HepG2 (cell line): ENCODE results near the gene ATP9B. TPM values are rescaled to one million over a fixed set of nuclear protein-coding genes. Genes with fewer than 3 reads are reported as not detected.

Experiments used
- ATAC-seq: fragments of 200-7000 bp; cut with Tn5 transposase; 3 replicates; pipeline ENCODE4 v1.9.1; 2020; ENCODE audit warnings: mild to moderate bottlenecking, moderate library complexity
- BruUV-seq: library from RNA; stranded (reverse); fragments of 400-500 nt; replicated peaks from 2 replicates; lab custom pipeline; 2021; lab: Mats Ljungman, UMichigan
- CTCF ChIA-PET: fragments of 300-600 bp; formaldehyde crosslinking; extraction: SDS; loops from one replicate; lab custom pipeline; 2021; ENCODE audit warnings: low total read pairs, inconsistent platforms, low intra/inter-chr PET ratio; lab: Yijun Ruan, JAX
- POLR2A ChIA-PET: fragments of 350-600 bp; sonication (Branson Sonifier 250); formaldehyde crosslinking; loops from one replicate; lab custom pipeline; 2020; ENCODE audit warnings: antibody characterized with exemption, inconsistent platforms; lab: Yijun Ruan, JAX
- DNase-seq: peaks from one replicate; pipeline ENCODE4 v3.0.0-alpha.2; 2015; ENCODE audit warnings: low spot score
- FAIRE-seq: peaks from 3 replicates; lab custom pipeline; 2011; peaks lifted over from hg19 to GRCh38; lab: Jason Lieb, UNC
- H2AFZ ChIP-seq: one replicate; pipeline ENCODE4 v1.6.1; 2011; ENCODE audit warnings: low read length, inconsistent platforms
- H3K27ac ChIP-seq: fragments of 300-600 bp; 3 replicates; pipeline ENCODE4 v1.8.0; 2011; ENCODE audit warnings: mixed run types, mild to moderate bottlenecking, mixed read lengths, low read length, inconsistent platforms; ENCODE audit not compliant: insufficient read depth; ENCODE audit errors: extremely low read length
- H3K27me3 ChIP-seq, 2 experiments: fragments of 200-600 bp in 1 of 2; 2 replicates in 1 of 2; 3 replicates in 1 of 2; pipeline versions ENCODE4 v1.6.0 to v1.8.0; 2011; ENCODE audit warnings: low read length in 2 of 2, mild to moderate bottlenecking in 2 of 2, moderate library complexity in 2 of 2, inconsistent platforms in 1 of 2; ENCODE audit not compliant: insufficient read depth in 2 of 2, control insufficient read depth in 1 of 2
- H3K36me3 ChIP-seq, 2 experiments: fragments of 200-600 bp in 1 of 2; replicated peaks in 1 of 2; 2 replicates in 1 of 2; 3 replicates in 1 of 2; pipeline versions ENCODE4 v1.5.1 to v1.8.0; 2011; ENCODE audit warnings: low read length in 2 of 2, inconsistent platforms in 1 of 2; ENCODE audit not compliant: insufficient read depth in 2 of 2, control insufficient read depth in 1 of 2
- H3K4me1 ChIP-seq: 2 replicates; pipeline ENCODE4 v1.5.1; 2012; ENCODE audit warnings: low read length, inconsistent platforms; ENCODE audit not compliant: insufficient read depth
- H3K4me2 ChIP-seq: 2 replicates; pipeline ENCODE4 v1.6.0; 2011; ENCODE audit warnings: low read depth, low read length, inconsistent platforms
- H3K4me3 ChIP-seq, 3 experiments: fragments of 200-600 bp in 1 of 3; sonication (generic), shearing (Covaris generic) in 1 of 3; replicated peaks in 1 of 3; 2 replicates each; pipeline ENCODE4 v1.5.1; 2011 to 2016; ENCODE audit warnings: low read length in 3 of 3, inconsistent platforms in 2 of 3, low read depth in 2 of 3, mild to moderate bottlenecking in 2 of 3, control low read depth in 1 of 3, mixed read lengths in 1 of 3; ENCODE audit not compliant: insufficient read depth in 1 of 3
- H3K79me2 ChIP-seq: one replicate; pipeline ENCODE4 v1.6.1; 2011; ENCODE audit warnings: low read length, inconsistent platforms; ENCODE audit not compliant: insufficient read depth
- H3K9ac ChIP-seq: 2 replicates; pipeline ENCODE4 v1.6.0; 2011; ENCODE audit warnings: mild to moderate bottlenecking, low read depth, low read length, inconsistent platforms; ENCODE audit not compliant: insufficient read depth
- H3K9me3 ChIP-seq: 2 replicates; pipeline ENCODE4 v1.5.1; 2012; ENCODE audit warnings: mild to moderate bottlenecking, low read length
- H4K20me1 ChIP-seq: 2 replicates; pipeline ENCODE4 v1.6.0; 2011; ENCODE audit warnings: inconsistent platforms, mild to moderate bottlenecking, low read length, moderate library complexity; ENCODE audit not compliant: insufficient read depth
- EP300 ChIP-seq, 3 experiments: sonication (generic) in 1 of 3; formaldehyde crosslinking in 1 of 3; IDR thresholded peaks; 2 replicates each; pipeline versions ENCODE4 v1.5.1 to v1.6.1; 2011 to 2020; ENCODE audit warnings: low read depth in 2 of 3, low read length in 2 of 3, borderline replicate concordance in 1 of 3, improper control_type of control experiment in 1 of 3, mild to moderate bottlenecking in 1 of 3, missing genetic modification reagents in 1 of 3, moderate library complexity in 1 of 3
- HOXA3 ChIP-seq: sonication (generic); formaldehyde crosslinking; IDR thresholded peaks from 2 replicates; pipeline ENCODE4 v1.5.0; 2020; ENCODE audit warnings: missing genetic modification reagents
- MTERF4 ChIP-seq: sonication (generic); formaldehyde crosslinking; IDR thresholded peaks from 2 replicates; pipeline ENCODE4 v1.8.0; 2023; ENCODE audit warnings: mild to moderate bottlenecking, missing genetic modification reagents
- NCOR1 ChIP-seq: fragments of 200-600 bp; sonication (generic); IDR thresholded peaks from 2 replicates; pipeline ENCODE4 v1.7.0; 2017; ENCODE audit warnings: antibody characterized with exemption, low read length, borderline replicate concordance
- RARA ChIP-seq: IDR thresholded peaks from 2 replicates; pipeline ENCODE4 v1.6.1; 2016; ENCODE audit warnings: missing genetic modification reagents, missing compliant biosample characterization
- SCMH1 ChIP-seq: sonication (generic); formaldehyde crosslinking; IDR thresholded peaks from 2 replicates; pipeline ENCODE4 v1.9.0; 2021; ENCODE audit warnings: missing genetic modification reagents, mild to moderate bottlenecking, borderline replicate concordance
- SUZ12 ChIP-seq: fragments of 150-350 bp; IDR thresholded peaks from 2 replicates; pipeline ENCODE4 v1.6.1; 2014; ENCODE audit warnings: low read depth, low read length
- TCF7 ChIP-seq: sonication (generic); IDR thresholded peaks from 2 replicates; pipeline ENCODE4 v1.6.1; 2016; ENCODE audit warnings: antibody characterized with exemption, low read depth
- ZBTB46 ChIP-seq: sonication (generic); formaldehyde crosslinking; IDR thresholded peaks from 2 replicates; pipeline ENCODE4 v1.4.0; 2020; ENCODE audit warnings: mild to moderate bottlenecking, missing genetic modification reagents, borderline replicate concordance
- ZFP41 ChIP-seq: sonication (generic); formaldehyde crosslinking; IDR thresholded peaks from 2 replicates; pipeline ENCODE4 v1.4.0; 2020; ENCODE audit warnings: mild to moderate bottlenecking, missing genetic modification reagents, borderline replicate concordance
- ZNF10 ChIP-seq: sonication (generic); formaldehyde crosslinking; IDR thresholded peaks from 2 replicates; pipeline ENCODE4 v1.4.0; 2020; ENCODE audit warnings: mild to moderate bottlenecking, low read depth, missing genetic modification reagents, borderline replicate concordance
- ZNF18 ChIP-seq: sonication (generic); formaldehyde crosslinking; IDR thresholded peaks from 2 replicates; pipeline ENCODE4 v1.8.0; 2022; ENCODE audit warnings: mild to moderate bottlenecking, missing genetic modification reagents; ENCODE audit not compliant: insufficient replicate concordance
- ZNF484 ChIP-seq: sonication (generic); formaldehyde crosslinking; IDR thresholded peaks from 2 replicates; pipeline ENCODE4 v1.5.1; 2020; ENCODE audit warnings: mild to moderate bottlenecking, low read depth, missing genetic modification reagents, borderline replicate concordance
- ZNF576 ChIP-seq: sonication (generic); formaldehyde crosslinking; IDR thresholded peaks from 2 replicates; pipeline ENCODE4 v1.4.0; 2020; ENCODE audit warnings: mild to moderate bottlenecking, missing genetic modification reagents
- ZNF770 ChIP-seq: sonication (generic); formaldehyde crosslinking; IDR thresholded peaks from 2 replicates; pipeline ENCODE4 v1.5.0; 2020; ENCODE audit warnings: mild to moderate bottlenecking, missing genetic modification reagents
- ZNF773 ChIP-seq: sonication (generic); formaldehyde crosslinking; IDR thresholded peaks from 2 replicates; pipeline ENCODE4 v1.4.0; 2020; ENCODE audit warnings: missing genetic modification reagents, borderline replicate concordance
- ZNF850 ChIP-seq: sonication (generic); formaldehyde crosslinking; conservative IDR thresholded peaks from 2 replicates; pipeline ENCODE4 v1.9.0; 2021; ENCODE audit warnings: mild to moderate bottlenecking, missing genetic modification reagents
- WGBS: methylation state at CpG from one replicate; pipeline ENCODE4 v1.1.6; 2017; ENCODE audit warnings: low lambda C conversion rate; 5-methylcytosine and 5-hydroxymethylcytosine counted together
- in situ Hi-C: cut with HindIII; loops from 2 replicates; pipeline ENCODE4 v1.10.0; 2017; ENCODE audit warnings: low pct_unique_long_range_greater_than_20kb; ENCODE audit not compliant: extremely low pct_ligation_motif_present
- intact Hi-C: fragments of 100-400 bp; cut with micrococcal nuclease; formaldehyde crosslinking; loops from one replicate; pipeline ENCODE4 v1.10.0; 2022; ENCODE audit not compliant: unreplicated experiment
- polyA plus RNA-seq, 8 experiments: library from polyadenylated mRNA; depleted of rRNA in 3 of 8; stranded (reverse) in 7 of 8; unstranded in 1 of 8; fragments of >200 nt; fragmentation: Illumina TruSeq in 4 of 8; extraction: Trizol in 4 of 8; gene quantifications; 2 replicates each; pipeline versions ENCODE4 v1.2.1 to v1.2.3, GENCODE V29; 2011 to 2016; ENCODE audit warnings: low read depth in 4 of 8, missing spikeins in 1 of 8, mixed read lengths in 1 of 8; ENCODE audit not compliant: insufficient read depth in 1 of 8
- total RNA-seq, 5 experiments: library from RNA; depleted of rRNA; stranded (reverse); fragments of >200 nt; fragmentation: Illumina TruSeq; extraction: Trizol; gene quantifications; 2 replicates each; pipeline ENCODE4 v1.2.3, GENCODE V29; 2016; ENCODE audit warnings: low read depth in 1 of 5

The ATP9B gene
- total and polyA plus RNA-seq, 2 of the 13 experiments (the other 11 are each of a cell fraction or from before 2014, with no cell fraction given), result 10.8 to 11.3 TPM

GRCh38 chr18:79187532-79188277 lies 118.5 kb downstream of the ATP9B start:
- FAIRE-seq (no peak), ATAC-seq (no peak)
- in situ Hi-C loops, result no loop called here
- TF ChIP-seq ZNF484 (CRISPR knock-in tag) (no peak), MTERF4 (CRISPR knock-in tag) (no peak), SUZ12 (no peak), ZNF576 (CRISPR knock-in tag) (no peak), ZNF10 (CRISPR knock-in tag) (no peak), ZNF770 (CRISPR knock-in tag) (no peak), HOXA3 (CRISPR knock-in tag) (no peak), ZNF18 (CRISPR knock-in tag) (no peak), ZNF850 (CRISPR knock-in tag) (no peak), ZFP41 (CRISPR knock-in tag) (no peak), NCOR1 (no peak), ZNF773 (CRISPR knock-in tag) (no peak), RARA (no peak), TCF7 (no peak), ZBTB46 (CRISPR knock-in tag) (no peak), EP300 (IDR thresholded peaks at IDR 0.05; ENCODE audit: low read depth in 2 of 2, low read length in 2 of 2) (no peak), EP300 (CRISPR knock-in tag; IDR thresholded peaks at IDR 0.05; ENCODE audit: borderline replicate concordance) (no peak), SCMH1 (CRISPR knock-in tag) (no peak)

More at GRCh38 chr18:79187532-79188277, 118.5 kb downstream of the ATP9B start:
- Histone ChIP-seq H3K36me3 (no peaks in the 10 kb centered on the region; a peak in 1 of 5 replicates), H3K4me3 (no peak overlapping the region), H3K27me3 (no peaks in the 10 kb centered on the region), H3K9me3 (no peaks in the 10 kb centered on the region), H3K4me2 (no peak overlapping the region), H3K27ac (no peak overlapping the region), H3K9ac (no peak overlapping the region), H2AFZ (no peak overlapping the region), H3K79me2 (no peaks in the 10 kb centered on the region), H3K4me1 (no peaks in the 10 kb centered on the region), H4K20me1 (no peaks in the 10 kb centered on the region)
- no TSS peak for BruUV-seq
- ChIA-PET CTCF (no interaction called here), POLR2A (no interaction called here)
- no peak for DNase-seq
- 95% methylated on average over 7 of the region's 7 CpGs for WGBS
- intact Hi-C loops, result no loop called here
